ENCODE results near the gene DOCK1. TPM values are rescaled to one million over a fixed set of nuclear protein-coding genes. Genes with fewer than 3 reads are reported as not detected.

The DOCK1 gene
- total and polyA plus RNA-seq, 2 donors (not counting 1 experiment from before 2014, with no cell fraction given), result 20.5 to 91.0 TPM

DNA sequence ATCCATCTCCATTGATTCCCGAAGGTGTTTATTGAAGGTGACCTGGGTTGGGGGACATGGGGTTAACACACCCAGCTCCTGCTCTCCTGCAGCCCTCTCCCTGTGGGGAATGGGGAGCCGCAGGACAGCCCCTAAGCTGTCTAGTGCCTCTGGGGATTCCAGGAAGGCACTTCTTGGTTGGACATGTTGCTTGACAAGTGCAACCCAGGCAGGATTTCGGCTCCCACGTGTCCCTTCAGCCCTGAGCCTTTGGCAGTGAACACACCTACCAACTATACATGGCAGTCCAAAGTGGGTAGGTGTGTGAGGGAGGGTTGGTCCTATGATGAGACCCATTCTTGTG is 43.9 kb downstream of the DOCK1 start:
- Histone ChIP-seq H3K36me3 (ENCODE audit: control insufficient read depth, insufficient read depth, low read length) (no peaks in the 10 kb centered on the region), H3K79me2 (ENCODE audit: control insufficient read depth, insufficient read depth, low read length) (peaks cover 83% of the 10 kb centered on the region), H2AFZ (ENCODE audit: low read length) (no peak overlapping the region), H4K20me1 (ENCODE audit: control insufficient read depth, extremely low read depth, insufficient read depth, low read length) (no peaks in the 10 kb centered on the region), H3K27ac (ENCODE audit: insufficient read depth, low read length) (no peak overlapping the region), H3K27me3 (ENCODE audit: control insufficient read depth, insufficient read depth, low read length) (no peaks in the 10 kb centered on the region), H3K9me3 (ENCODE audit: control insufficient read depth, insufficient read depth, low read depth, low read length) (peaks cover 5% of the 10 kb centered on the region), H3K9ac (ENCODE audit: insufficient read depth, low read length) (no peak overlapping the region), H3K4me2 (ENCODE audit: extremely low read depth, insufficient read depth, low read length) (no peak overlapping the region), H3K4me1 (ENCODE audit: control insufficient read depth, extremely low read depth, insufficient read depth, low read length) (no peaks in the 10 kb centered on the region), H3K4me3 (replicated peaks in 1 of 4; ENCODE audit: control extremely low read depth in 1 of 4, insufficient read depth in 1 of 4, low read depth in 3 of 4, low read length in 4 of 4) (no peak overlapping the region)
- TF ChIP-seq, protein P1, sequence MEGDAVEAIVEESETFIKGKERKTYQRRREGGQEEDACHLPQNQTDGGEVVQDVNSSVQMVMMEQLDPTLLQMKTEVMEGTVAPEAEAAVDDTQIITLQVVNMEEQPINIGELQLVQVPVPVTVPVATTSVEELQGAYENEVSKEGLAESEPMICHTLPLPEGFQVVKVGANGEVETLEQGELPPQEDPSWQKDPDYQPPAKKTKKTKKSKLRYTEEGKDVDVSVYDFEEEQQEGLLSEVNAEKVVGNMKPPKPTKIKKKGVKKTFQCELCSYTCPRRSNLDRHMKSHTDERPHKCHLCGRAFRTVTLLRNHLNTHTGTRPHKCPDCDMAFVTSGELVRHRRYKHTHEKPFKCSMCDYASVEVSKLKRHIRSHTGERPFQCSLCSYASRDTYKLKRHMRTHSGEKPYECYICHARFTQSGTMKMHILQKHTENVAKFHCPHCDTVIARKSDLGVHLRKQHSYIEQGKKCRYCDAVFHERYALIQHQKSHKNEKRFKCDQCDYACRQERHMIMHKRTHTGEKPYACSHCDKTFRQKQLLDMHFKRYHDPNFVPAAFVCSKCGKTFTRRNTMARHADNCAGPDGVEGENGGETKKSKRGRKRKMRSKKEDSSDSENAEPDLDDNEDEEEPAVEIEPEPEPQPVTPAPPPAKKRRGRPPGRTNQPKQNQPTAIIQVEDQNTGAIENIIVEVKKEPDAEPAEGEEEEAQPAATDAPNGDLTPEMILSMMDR (conservative IDR thresholded peaks at IDR 0.05 in 1 of 2, IDR thresholded peaks at IDR 0.05 in 1 of 2; ENCODE audit: low read depth in 1 of 2, low read length in 2 of 2), result no peak
- no peak for DNase-seq (ENCODE audit: low read depth in 2 of 2)

DNA sequence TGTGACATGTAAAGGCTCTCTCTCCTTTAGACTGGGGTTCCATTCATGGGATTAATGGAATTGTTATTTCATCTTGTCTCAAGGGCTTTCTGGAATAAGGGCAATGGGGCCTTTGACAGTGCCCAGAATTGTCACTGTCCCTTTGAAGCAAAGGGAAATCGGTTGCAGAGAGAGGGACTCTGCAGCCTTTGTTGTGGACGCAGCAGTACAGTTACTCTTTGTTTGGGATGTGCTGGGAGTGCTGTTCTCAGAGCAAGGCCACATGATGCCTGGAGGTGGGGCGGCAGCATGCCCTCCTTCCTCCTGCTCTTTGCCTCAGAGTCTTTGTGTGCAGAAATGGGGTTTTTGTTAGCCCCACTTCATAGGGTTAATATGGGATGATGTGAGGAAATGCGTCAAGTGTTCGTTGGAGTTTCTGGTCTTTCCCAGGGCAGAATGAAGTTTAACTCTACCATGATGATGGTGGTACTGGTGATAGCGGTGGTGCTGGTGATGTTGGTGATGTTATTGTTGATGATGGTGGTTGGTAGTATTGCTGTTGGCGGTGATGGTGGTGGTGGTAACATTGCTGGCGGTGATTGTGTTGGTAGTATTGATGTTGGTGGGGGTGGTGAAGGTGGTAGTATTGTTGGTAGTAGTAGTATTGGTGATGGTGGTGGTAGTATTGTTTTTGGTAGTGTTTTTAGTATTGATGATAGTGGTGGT is 45.3 kb downstream of the DOCK1 start:
- Histone ChIP-seq H3K27me3 (ENCODE audit: control insufficient read depth, insufficient read depth, low read length) (no peaks in the 10 kb centered on the region), H3K4me3 (replicated peaks in 1 of 4; ENCODE audit: control extremely low read depth in 1 of 4, insufficient read depth in 1 of 4, low read depth in 3 of 4, low read length in 4 of 4) (no peak overlapping the region), H3K4me2 (ENCODE audit: extremely low read depth, insufficient read depth, low read length) (no peak overlapping the region), H3K9ac (ENCODE audit: insufficient read depth, low read length) (no peak overlapping the region), H3K36me3 (ENCODE audit: control insufficient read depth, insufficient read depth, low read length) (no peaks in the 10 kb centered on the region), H3K9me3 (ENCODE audit: control insufficient read depth, insufficient read depth, low read depth, low read length) (peaks cover 5% of the 10 kb centered on the region), H2AFZ (ENCODE audit: low read length) (no peak overlapping the region), H4K20me1 (ENCODE audit: control insufficient read depth, extremely low read depth, insufficient read depth, low read length) (no peaks in the 10 kb centered on the region), H3K27ac (ENCODE audit: insufficient read depth, low read length) (no peak overlapping the region), H3K79me2 (ENCODE audit: control insufficient read depth, insufficient read depth, low read length) (peaks cover 79% of the 10 kb centered on the region), H3K4me1 (ENCODE audit: control insufficient read depth, extremely low read depth, insufficient read depth, low read length) (no peaks in the 10 kb centered on the region)
- TF ChIP-seq, protein P1 (conservative IDR thresholded peaks at IDR 0.05 in 1 of 2, IDR thresholded peaks at IDR 0.05 in 1 of 2; ENCODE audit: low read depth in 1 of 2, low read length in 2 of 2), result no peak
- no peak for TF ChIP-seq EZH2 (IDR thresholded peaks at IDR 0.05; ENCODE audit: low read length, missing control alignments)
- no peak for DNase-seq (ENCODE audit: low read depth in 2 of 2)

DNA sequence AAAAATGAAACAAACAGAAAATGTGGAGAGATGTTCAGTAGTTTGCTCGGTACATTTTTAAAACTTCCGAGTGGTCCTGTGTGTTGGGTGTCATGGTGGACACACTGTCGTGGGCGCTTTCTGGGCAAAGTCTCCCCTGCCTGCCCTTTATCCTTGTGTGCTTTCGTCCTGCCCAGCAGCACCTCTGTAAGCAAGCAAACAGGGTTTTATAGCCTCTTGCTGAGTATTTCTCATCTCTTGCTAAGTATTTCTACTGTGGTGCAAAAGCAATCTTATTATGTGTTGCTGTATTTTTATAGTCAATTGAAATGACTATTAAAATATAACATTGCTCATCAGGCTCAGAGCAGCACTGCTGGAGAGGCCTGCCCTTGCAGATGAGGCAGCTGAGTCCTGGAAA is 48.7 kb downstream of the DOCK1 start:
- Histone ChIP-seq H4K20me1 (ENCODE audit: control insufficient read depth, extremely low read depth, insufficient read depth, low read length) (no peaks in the 10 kb centered on the region), H3K4me3 (replicated peaks in 1 of 4; ENCODE audit: control extremely low read depth in 1 of 4, insufficient read depth in 1 of 4, low read depth in 3 of 4, low read length in 4 of 4) (no peak overlapping the region), H3K36me3 (ENCODE audit: control insufficient read depth, insufficient read depth, low read length) (no peaks in the 10 kb centered on the region), H3K27ac (ENCODE audit: insufficient read depth, low read length) (no peak overlapping the region), H3K9me3 (ENCODE audit: control insufficient read depth, insufficient read depth, low read depth, low read length) (peaks cover 3% of the 10 kb centered on the region), H2AFZ (ENCODE audit: low read length) (no peak overlapping the region), H3K4me2 (ENCODE audit: extremely low read depth, insufficient read depth, low read length) (no peak overlapping the region), H3K79me2 (ENCODE audit: control insufficient read depth, insufficient read depth, low read length) (peaks cover 69% of the 10 kb centered on the region), H3K4me1 (ENCODE audit: control insufficient read depth, extremely low read depth, insufficient read depth, low read length) (no peaks in the 10 kb centered on the region), H3K9ac (ENCODE audit: insufficient read depth, low read length) (no peak overlapping the region), H3K27me3 (ENCODE audit: control insufficient read depth, insufficient read depth, low read length) (no peaks in the 10 kb centered on the region)
- no peak for TF ChIP-seq EZH2 (IDR thresholded peaks at IDR 0.05; ENCODE audit: low read length, missing control alignments)
- TF ChIP-seq, protein P1 (conservative IDR thresholded peaks at IDR 0.05 in 1 of 2, IDR thresholded peaks at IDR 0.05 in 1 of 2; ENCODE audit: low read depth in 1 of 2, low read length in 2 of 2), result no peak
- no peak for DNase-seq (ENCODE audit: low read depth in 2 of 2)

Data from fibroblast of lung (primary cell).